H1 (cell line): ENCODE data around the gene CACNA1C. TPM values are rescaled to one million over a fixed set of nuclear protein-coding genes. Genes with fewer than 3 reads are reported as not detected.
A peak's percentile ranks its signal among the peaks of the same experiment; 100 is the strongest.

Source experiments
- ATF3 ChIP-seq: IDR thresholded peaks from 2 replicates; pipeline ENCODE4 v1.6.1; 2011; ENCODE audit warnings: low read depth, mild to moderate bottlenecking, low read length; ENCODE audit not compliant: insufficient read depth
- CHD7 ChIP-seq: fragments of 300-600 bp; sonication (generic); IDR thresholded peaks from 2 replicates; pipeline ENCODE4 v1.7.1; 2012; ENCODE audit warnings: low read length, moderate library complexity, mild to moderate bottlenecking, inconsistent platforms; ENCODE audit not compliant: insufficient replicate concordance
- JUN ChIP-seq: IDR thresholded peaks from 2 replicates; pipeline ENCODE4 v1.6.1; 2011; ENCODE audit warnings: low read depth, mild to moderate bottlenecking, improper control_type of control experiment, low read length
- JUND ChIP-seq: IDR thresholded peaks from 2 replicates; pipeline ENCODE4 v1.6.1; 2011; ENCODE audit warnings: mild to moderate bottlenecking, improper control_type of control experiment, low read length
- KDM4A ChIP-seq: IDR thresholded peaks from one replicate; pipeline ENCODE4 v1.7.1; 2012; ENCODE audit warnings: low read depth, mild to moderate bottlenecking, moderate library complexity, low read length, inconsistent platforms; ENCODE audit not compliant: severe bottlenecking
- RAD21 ChIP-seq, 2 experiments: IDR thresholded peaks in 1 of 2; conservative IDR thresholded peaks in 1 of 2; 2 replicates each; pipeline ENCODE4 v1.6.1; 2011; ENCODE audit warnings: low read depth in 2 of 2, low read length in 2 of 2, improper control_type of control experiment in 1 of 2, inconsistent platforms in 1 of 2, mild to moderate bottlenecking in 1 of 2, moderate library complexity in 1 of 2
- RNF2 ChIP-seq: fragments of 200-900, 300-1000 bp; sonication (generic); IDR thresholded peaks from 2 replicates; pipeline ENCODE4 v1.7.1; 2016; ENCODE audit warnings: borderline replicate concordance, low read depth, mild to moderate bottlenecking, antibody characterized with exemption, low read length; ENCODE audit not compliant: poor library complexity, severe bottlenecking; ENCODE audit errors: missing control alignments
- SIRT6 ChIP-seq: IDR thresholded peaks from one replicate; pipeline ENCODE4 v1.7.1; 2012; ENCODE audit warnings: low read length, inconsistent platforms
- polyA plus RNA-seq, 7 experiments: library from polyadenylated mRNA; depleted of rRNA in 3 of 7; stranded (reverse) in 5 of 7; unstranded in 2 of 7; fragments of >200 nt in 5 of 7; fragments of 200-250 nt in 2 of 7; gene quantifications; 1 replicate in 5 of 7; 2 replicates in 1 of 7; 4 replicates in 1 of 7; pipeline versions ENCODE4 v1.2.1 to v1.2.3, GENCODE V29; 2011 to 2013; ENCODE audit warnings: missing spikeins in 2 of 7, mixed read lengths in 2 of 7
- total RNA-seq: library from RNA; stranded (reverse); fragmentation: NEBNext Ultra II Directional; extraction: Animal tissue kit (Norgen Biotek cat#: 25700); gene quantifications from 2 replicates; pipeline ENCODE4 v1.2.1, GENCODE V29; 2021

The CACNA1C gene
- total and polyA plus RNA-seq, 2 of the 8 experiments (the other 6 are each of a cell fraction or from before 2014, with no cell fraction given) = 1.3 TPM

DNA sequence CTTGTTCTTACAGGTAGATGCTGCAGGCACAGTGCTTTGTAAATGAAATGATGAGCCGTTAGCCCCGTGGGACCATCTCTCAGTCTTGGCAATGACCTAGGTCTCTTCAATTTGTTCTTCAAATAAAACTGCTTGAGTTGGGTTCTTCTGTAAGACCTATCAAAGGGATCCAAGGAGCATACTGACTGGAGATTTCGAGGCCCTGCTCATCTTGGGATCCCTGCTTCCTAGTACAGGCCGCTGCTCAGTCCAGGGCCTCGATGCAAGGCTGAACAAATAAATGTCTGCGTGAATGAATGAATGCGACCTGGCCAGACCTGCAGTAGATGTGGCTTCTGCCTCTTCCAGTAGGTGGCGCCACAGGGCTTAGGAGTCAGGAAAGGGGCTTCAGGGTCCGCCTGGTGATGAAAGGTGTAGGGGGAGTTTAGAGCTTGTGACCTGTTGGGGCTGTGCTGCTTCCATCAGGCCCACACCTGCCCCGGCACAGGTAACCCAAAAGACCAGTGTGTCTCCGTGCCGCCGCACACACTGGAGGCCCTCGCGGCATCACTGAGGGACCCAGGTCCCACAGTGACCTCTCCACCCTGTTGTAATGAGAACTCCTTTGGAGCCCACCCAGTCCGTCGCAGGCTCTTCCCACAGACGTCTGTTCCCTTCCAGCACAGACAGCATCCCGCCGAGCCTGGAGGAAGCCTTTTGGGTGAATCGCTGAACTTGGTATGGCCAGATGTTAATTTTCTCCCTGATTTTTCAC is 4.4 kb downstream of the CACNA1C start (continued):
- TF ChIP-seq CHD7 (no peak), RNF2 (no peak), JUN (no peak), SIRT6 (no peak), RAD21 (IDR thresholded peaks at IDR 0.05 in 1 of 2, conservative IDR thresholded peaks at IDR 0.05 in 1 of 2; ENCODE audit: low read depth in 2 of 2, low read length in 2 of 2) (peak; percentile 99), JUND (no peak), ATF3 (peak; percentile 58; the same call in 1 of the 2 replicates), KDM4A (no peak)
